ENCODE results near the gene TLR5. TPM values are rescaled to one million over a fixed set of nuclear protein-coding genes. Genes with fewer than 3 reads are reported as not detected.

Gene TLR5
- total RNA-seq, 1 donor: 0.36 TPM

DNA sequence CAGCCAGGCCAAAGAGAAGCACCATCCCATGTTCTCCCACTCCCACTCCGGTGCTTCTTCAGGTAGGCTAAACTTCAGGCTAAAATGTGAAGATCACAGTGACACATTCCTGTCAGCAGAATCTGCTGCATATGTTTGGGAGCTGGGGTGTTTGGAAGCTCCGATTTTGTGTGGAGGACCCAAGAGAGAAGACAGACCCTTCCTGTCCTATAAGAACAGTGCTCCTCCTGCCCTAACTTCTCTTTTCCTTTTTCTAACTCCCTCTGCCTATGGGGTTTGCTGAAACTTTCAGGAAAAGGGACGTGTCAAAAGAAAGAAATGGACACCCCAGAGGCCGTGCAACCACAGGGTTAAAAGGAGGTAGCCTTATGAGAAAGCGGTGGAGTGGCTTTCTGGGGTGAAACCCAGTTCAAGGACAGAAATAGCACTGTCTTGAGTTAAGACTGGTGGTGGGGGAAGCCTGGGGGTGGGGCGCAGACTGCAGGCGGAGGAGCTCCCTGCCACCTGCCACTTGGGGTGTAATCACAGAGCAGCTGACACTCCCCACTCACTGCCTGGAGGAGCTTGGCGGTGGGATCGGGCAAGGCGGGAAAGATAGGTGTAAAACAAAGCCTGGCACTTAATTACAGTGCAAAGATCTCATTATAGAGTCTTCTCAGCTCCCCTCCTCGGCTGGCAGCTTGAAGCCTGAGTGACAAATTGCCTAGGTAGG, 645 bp upstream of the TLR5 start:
- DNase-seq (ENCODE audit: low read depth): no peak
- peak overlapping the region; percentile 70 for H3K4me3 ChIP-seq (ENCODE audit: low read depth, low read length)
- TF ChIP-seq, protein P1, sequence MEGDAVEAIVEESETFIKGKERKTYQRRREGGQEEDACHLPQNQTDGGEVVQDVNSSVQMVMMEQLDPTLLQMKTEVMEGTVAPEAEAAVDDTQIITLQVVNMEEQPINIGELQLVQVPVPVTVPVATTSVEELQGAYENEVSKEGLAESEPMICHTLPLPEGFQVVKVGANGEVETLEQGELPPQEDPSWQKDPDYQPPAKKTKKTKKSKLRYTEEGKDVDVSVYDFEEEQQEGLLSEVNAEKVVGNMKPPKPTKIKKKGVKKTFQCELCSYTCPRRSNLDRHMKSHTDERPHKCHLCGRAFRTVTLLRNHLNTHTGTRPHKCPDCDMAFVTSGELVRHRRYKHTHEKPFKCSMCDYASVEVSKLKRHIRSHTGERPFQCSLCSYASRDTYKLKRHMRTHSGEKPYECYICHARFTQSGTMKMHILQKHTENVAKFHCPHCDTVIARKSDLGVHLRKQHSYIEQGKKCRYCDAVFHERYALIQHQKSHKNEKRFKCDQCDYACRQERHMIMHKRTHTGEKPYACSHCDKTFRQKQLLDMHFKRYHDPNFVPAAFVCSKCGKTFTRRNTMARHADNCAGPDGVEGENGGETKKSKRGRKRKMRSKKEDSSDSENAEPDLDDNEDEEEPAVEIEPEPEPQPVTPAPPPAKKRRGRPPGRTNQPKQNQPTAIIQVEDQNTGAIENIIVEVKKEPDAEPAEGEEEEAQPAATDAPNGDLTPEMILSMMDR (IDR thresholded peaks at IDR 0.05; ENCODE audit: insufficient read depth, low read length): no peak

DNA sequence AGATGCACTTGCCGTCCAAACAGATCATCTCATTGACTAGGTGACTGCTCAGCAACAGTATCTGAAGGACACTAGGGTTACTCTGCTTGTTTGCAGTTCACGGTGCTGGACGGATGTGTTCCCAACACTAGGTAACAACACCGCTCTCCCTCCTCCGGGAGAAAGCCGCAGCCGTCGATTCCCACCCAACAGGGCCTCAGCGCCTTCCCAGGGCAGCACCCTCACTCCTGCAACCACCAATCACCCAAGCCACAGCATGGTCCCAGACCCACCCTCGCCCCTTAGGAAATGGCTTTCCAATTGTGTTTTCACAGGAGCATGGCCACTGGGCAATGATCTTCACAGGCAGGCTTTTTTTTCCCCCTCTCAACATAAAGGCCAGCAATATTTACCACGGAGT, 779 bp downstream of the TLR5 start:
- TF ChIP-seq, protein P1 (IDR thresholded peaks at IDR 0.05; ENCODE audit: insufficient read depth, low read length): no peak
- no peak for DNase-seq (ENCODE audit: low read depth)
- no peak overlapping the region for H3K4me3 ChIP-seq (ENCODE audit: low read depth, low read length)

DNA sequence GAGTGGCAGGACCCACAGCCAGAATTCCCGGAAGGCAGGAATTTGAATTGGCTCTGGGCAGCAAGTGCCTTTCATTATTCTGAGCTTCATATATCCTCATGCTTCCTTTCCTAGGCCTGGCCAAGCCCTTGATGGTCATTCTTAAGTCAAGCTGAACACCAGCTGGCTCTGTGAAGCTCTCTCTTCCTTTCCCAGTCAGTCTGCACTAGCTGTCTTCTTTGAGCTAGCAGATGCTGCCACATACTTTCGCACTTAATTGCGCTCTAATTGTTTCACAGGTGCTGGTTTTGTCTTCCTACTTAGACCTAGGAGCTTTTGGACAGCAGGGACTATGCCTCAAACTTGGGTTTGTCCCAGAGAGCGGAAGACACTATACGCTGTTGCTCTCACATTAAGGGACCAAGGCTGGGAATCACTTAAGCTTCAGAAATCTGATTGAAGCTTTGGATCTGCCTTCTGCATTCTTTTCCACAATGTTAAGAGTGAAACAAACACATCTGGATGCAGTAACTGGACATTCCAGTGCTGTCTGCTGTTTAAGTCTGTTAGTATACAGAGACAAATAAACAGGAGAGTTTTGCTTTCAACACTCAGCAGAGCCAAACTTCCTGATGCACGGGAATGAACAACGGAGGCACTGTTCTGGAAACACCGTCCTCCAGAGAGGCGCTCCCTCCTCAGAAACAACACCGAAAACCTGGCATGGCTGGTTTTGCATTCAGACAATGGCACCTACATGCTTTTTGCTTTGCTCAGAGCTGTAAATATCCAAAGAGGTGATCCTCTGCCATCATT, 2.2 kb downstream of the TLR5 start:
- DNase-seq (ENCODE audit: low read depth): no peak
- TF ChIP-seq, protein P1 (IDR thresholded peaks at IDR 0.05; ENCODE audit: insufficient read depth, low read length): no peak
- no peak overlapping the region for H3K4me3 ChIP-seq (ENCODE audit: low read depth, low read length)

DNA sequence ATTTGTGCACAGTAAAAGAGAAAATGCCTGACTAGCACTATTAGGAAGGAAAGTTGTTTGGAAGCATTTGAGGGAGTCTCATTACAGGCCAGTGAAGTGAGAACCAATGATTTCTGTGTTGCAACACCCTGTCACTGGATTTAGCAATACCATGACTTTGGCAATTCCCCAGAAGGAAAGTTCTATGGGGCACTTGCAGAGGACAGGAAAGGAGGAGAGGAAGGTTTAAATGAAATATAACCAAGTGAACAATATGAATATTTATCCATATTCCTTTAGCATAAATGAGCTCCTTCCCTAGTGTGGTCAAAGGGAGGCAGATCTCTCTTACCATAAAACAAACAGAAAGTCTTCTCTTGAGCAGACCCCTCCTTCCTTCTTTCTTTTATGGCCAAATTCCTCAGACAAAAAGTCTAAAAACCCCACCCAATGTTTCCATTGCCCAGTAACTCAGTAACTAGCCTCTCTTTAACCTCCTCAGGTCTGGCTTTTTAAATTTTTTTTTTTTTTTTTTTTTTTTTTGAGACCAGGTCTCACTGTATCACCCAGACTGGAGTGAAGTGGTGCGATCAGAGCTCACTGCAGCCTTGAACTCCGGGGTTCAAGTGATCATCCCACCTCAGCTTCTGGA, 5.5 kb downstream of the TLR5 start:
- H3K4me3 ChIP-seq (ENCODE audit: low read depth, low read length): no peak overlapping the region
- TF ChIP-seq, protein P1 (IDR thresholded peaks at IDR 0.05; ENCODE audit: insufficient read depth, low read length): no peak
- DNase-seq (ENCODE audit: low read depth): peak; percentile 87

DNA sequence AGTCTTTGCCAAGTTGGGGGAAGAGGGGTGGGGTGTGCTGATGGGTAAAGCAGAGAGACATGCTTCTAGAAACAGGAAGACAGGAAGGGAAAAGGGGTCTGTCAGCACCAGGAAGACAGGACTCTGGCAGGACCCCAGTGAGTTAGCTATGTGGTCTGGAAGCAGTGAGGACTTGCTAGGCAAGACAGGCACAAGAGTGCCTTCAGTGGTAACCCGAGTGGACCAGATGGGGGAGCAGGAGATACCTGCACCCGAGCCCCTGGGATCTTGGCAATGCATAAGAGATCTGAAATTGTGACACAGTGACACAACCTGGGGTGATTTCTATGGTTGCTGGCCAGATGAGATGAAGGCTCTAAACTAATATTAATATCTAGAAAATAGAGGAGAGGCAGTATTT, 7.0 kb downstream of the TLR5 start:
- H3K4me3 ChIP-seq (ENCODE audit: low read depth, low read length): no peak overlapping the region
- DNase-seq (ENCODE audit: low read depth): no peak
- TF ChIP-seq, protein P1 (IDR thresholded peaks at IDR 0.05; ENCODE audit: insufficient read depth, low read length): no peak

DNA sequence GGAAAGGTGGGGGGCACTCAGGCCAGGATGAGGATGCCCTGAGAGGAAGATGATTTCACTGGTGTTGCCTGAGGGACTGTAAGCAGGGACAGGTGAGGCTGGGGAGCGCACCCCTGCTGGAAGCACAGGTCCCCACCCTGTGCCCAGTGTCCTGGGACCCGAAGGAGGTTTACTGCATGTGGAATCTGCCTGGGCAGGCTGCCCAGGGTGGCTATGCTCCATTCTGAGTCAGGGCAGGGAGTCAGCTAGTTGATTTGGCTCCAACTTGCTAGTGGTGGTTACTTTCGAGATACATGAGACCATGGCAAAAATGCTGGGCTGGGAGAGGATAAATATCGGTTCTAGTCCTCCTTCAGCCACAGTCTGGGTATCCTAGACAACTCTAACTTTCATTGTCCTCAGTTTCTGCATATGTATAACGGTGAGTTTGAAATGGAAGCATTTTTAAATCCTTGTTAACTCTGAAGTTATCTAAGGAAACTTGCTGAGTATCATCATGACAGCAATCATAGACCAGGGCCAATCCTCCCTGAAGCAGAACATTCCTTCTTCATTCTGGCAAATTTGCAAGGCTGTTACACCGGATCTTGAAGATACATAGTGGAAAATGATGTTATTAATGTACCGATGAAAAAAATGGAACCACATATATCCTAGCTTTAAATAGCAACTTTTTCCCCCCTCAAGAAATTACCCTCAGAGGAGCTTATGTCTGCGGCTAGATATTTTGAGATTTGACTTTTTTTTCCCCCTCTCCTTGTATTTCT, 7.7 kb downstream of the TLR5 start:
- no peak overlapping the region for H3K4me3 ChIP-seq (ENCODE audit: low read depth, low read length)
- peak; percentile 83 for DNase-seq (ENCODE audit: low read depth)
- TF ChIP-seq, protein P1 (IDR thresholded peaks at IDR 0.05; ENCODE audit: insufficient read depth, low read length): no peak
